Testis (tissue), 2 donors: ENCODE measurements around the gene NOL4L.

Experiments
- POLR2A ChIP-seq: fragments of 450-650 bp; IDR thresholded peaks from one replicate; pipeline ENCODE4 v1.6.1; 2017; ENCODE audit warnings: antibody characterized with exemption, mild to moderate bottlenecking, moderate library complexity
- TF ChIP-seq, protein P1 (sequence below), 3 experiments: fragments of 450-650 bp in 2 of 3; fragments of 200-600 bp in 1 of 3; sonication (generic) in 1 of 3; IDR thresholded peaks; one replicate each; pipeline ENCODE4 v1.5.1; 2016 to 2019; ENCODE audit warnings: antibody characterized with exemption in 3 of 3, mild to moderate bottlenecking in 2 of 3, moderate library complexity in 1 of 3

- TF ChIP-seq POLR2A = no peak
- TF ChIP-seq, protein P1, sequence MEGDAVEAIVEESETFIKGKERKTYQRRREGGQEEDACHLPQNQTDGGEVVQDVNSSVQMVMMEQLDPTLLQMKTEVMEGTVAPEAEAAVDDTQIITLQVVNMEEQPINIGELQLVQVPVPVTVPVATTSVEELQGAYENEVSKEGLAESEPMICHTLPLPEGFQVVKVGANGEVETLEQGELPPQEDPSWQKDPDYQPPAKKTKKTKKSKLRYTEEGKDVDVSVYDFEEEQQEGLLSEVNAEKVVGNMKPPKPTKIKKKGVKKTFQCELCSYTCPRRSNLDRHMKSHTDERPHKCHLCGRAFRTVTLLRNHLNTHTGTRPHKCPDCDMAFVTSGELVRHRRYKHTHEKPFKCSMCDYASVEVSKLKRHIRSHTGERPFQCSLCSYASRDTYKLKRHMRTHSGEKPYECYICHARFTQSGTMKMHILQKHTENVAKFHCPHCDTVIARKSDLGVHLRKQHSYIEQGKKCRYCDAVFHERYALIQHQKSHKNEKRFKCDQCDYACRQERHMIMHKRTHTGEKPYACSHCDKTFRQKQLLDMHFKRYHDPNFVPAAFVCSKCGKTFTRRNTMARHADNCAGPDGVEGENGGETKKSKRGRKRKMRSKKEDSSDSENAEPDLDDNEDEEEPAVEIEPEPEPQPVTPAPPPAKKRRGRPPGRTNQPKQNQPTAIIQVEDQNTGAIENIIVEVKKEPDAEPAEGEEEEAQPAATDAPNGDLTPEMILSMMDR (IDR thresholded peaks at IDR 0.05) = no peak
Observed at GRCh38 chr20:32460683-32461320, 124.3 kb downstream of the NOL4L start.
